Stomach smooth muscle (tissue), 2 donors: ENCODE results near the gene IER3.

ENCODE experiments used
- H3K27ac ChIP-seq: one replicate; pipeline ENCODE4 v1.7.0; 2013; ENCODE audit warnings: mild to moderate bottlenecking, low read length, inconsistent platforms
- H3K27me3 ChIP-seq, 2 donors: one replicate each; pipeline ENCODE4 v1.7.0; 2013; ENCODE audit warnings: low read length in 2 of 2; ENCODE audit not compliant: insufficient read depth in 2 of 2, control insufficient read depth in 1 of 2
- H3K36me3 ChIP-seq, 2 donors: one replicate each; pipeline ENCODE4 v1.7.0; 2013; ENCODE audit warnings: low read length in 2 of 2; ENCODE audit not compliant: control insufficient read depth in 2 of 2, insufficient read depth in 2 of 2
- H3K4me1 ChIP-seq: one replicate; pipeline ENCODE4 v1.7.0; 2013; ENCODE audit warnings: low read length; ENCODE audit not compliant: control insufficient read depth, insufficient read depth
- H3K4me3 ChIP-seq, 2 donors: one replicate each; pipeline ENCODE4 v1.7.0; 2013; ENCODE audit warnings: low read length in 2 of 2
- H3K9ac ChIP-seq, 2 donors: one replicate each; pipeline ENCODE4 v1.7.0; 2013; ENCODE audit warnings: low read length in 2 of 2, mild to moderate bottlenecking in 1 of 2
- H3K9me3 ChIP-seq, 2 donors: one replicate each; pipeline ENCODE4 v1.7.0; 2013; ENCODE audit warnings: low read length in 2 of 2; ENCODE audit not compliant: control insufficient read depth in 2 of 2
- donor health status: healthy.
- donor health status: Pancreatic carcinoma.

Gene IER3

GRCh38 chr6:30779850-30780641, 35.7 kb upstream of the IER3 start:
- H3K4me1 ChIP-seq: peaks cover 38% of the 10 kb centered on the region
- H3K27ac ChIP-seq: peak overlapping the region; percentile 92
- H3K36me3 ChIP-seq: no peaks in the 10 kb centered on the region
- no peaks in the 10 kb centered on the region for H3K9me3 ChIP-seq
- H3K9ac ChIP-seq: peak overlapping the region; percentile 5 to 21
- no peaks in the 10 kb centered on the region for H3K27me3 ChIP-seq
- peak overlapping the region; percentile 9 to 40 for H3K4me3 ChIP-seq

DNA sequence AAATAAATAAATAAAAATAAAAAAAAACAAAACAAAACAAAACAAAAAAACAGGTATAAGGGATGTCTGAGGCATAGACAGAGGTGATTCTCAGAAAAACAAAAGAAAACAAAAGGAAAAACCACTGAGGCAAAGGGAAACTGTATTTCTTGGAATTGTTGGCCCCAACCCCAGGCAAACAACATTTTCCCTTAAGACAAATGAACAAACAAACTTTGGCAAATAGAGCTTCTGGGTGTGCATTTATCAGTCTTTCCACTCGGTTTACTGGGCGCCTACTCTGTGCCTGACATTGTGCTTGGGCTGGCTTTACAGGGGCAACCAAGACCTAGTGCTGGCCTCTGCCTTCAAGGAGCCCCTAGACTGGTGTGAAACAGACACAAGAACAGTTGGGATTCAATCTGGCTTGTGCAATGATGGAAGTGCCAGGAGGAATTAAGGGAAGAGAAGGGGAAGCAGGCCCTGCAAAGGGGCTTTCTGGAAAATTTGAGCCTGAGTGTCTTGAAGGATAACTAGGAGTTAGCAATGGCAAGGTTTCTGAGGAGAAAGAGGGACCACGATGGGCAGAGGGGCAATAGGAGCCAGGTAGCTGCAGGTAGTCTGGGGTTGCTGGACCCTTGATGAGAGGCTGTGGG, 33.8 kb upstream of the IER3 start:
- Histone ChIP-seq H3K27ac (peak overlapping the region; percentile 60), H3K4me1 (peaks cover 43% of the 10 kb centered on the region), H3K36me3 (no peaks in the 10 kb centered on the region), H3K9me3 (no peaks in the 10 kb centered on the region), H3K9ac (no peak overlapping the region), H3K27me3 (no peaks in the 10 kb centered on the region), H3K4me3 (no peak overlapping the region)

- H3K27ac ChIP-seq: no peak overlapping the region
- no peaks in the 10 kb centered on the region for H3K36me3 ChIP-seq
- peaks cover 43% of the 10 kb centered on the region for H3K4me1 ChIP-seq
Measured at GRCh38 chr6:30777155-30777485, 32.8 kb upstream of the IER3 start.

DNA sequence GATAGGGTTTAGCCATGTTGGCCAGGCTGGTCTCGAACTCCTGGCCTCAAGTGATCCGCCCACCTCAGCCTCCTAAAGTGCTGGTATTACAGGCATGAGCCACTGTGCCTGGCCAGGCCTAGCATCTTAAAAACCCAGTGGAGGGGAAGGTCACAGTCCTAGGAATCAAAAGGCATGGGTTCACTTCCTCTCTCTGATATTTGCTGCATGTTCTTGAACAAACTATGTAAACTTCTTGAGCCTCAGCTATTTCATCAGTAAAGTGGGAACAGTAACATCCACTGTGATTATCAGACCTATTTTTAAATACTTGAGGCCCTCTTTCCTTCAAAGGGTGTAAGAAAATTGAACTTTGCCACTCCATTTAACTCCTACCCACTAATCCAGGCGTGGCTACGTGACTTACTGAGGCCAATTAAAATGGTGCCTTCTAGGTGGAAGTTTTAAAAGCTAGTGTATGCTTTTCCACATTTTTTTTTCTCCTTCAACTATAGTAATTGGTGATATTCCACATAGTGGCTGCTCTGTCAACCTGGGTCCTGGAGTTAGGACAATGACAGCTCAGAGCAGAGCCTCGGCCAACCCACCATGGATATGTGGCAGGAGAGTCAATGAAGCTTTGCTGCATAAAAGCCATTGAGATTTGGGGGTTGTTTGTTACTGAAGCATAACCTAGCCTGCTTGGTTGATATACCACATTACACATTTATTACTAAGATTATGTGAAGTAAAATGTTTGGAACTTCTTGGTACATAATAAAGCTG, 32.2 kb upstream of the IER3 start:
- no peaks in the 10 kb centered on the region for H3K36me3 ChIP-seq
- peaks cover 38% of the 10 kb centered on the region for H3K4me1 ChIP-seq
- no peak overlapping the region for H3K27ac ChIP-seq

More at GRCh38 chr6:30777155-30777485, 32.8 kb upstream of the IER3 start:
- Histone ChIP-seq H3K4me3 (no peak overlapping the region), H3K27me3 (no peaks in the 10 kb centered on the region), H3K9me3 (no peaks in the 10 kb centered on the region), H3K9ac (no peak overlapping the region)

GRCh38 chr6:30775104-30775503, 30.8 kb upstream of the IER3 start:
- no peaks in the 10 kb centered on the region for H3K27me3 ChIP-seq
- H3K9ac ChIP-seq: no peak overlapping the region
- H3K4me3 ChIP-seq: no peak overlapping the region
- no peaks in the 10 kb centered on the region for H3K36me3 ChIP-seq
- H3K4me1 ChIP-seq: peaks cover 27% of the 10 kb centered on the region
- H3K27ac ChIP-seq: no peak overlapping the region
- H3K9me3 ChIP-seq: no peaks in the 10 kb centered on the region

More for the DNA sequence above, 32.2 kb upstream of the IER3 start:
- Histone ChIP-seq H3K27me3 (no peaks in the 10 kb centered on the region), H3K9me3 (no peaks in the 10 kb centered on the region), H3K4me3 (no peak overlapping the region), H3K9ac (no peak overlapping the region)

- Histone ChIP-seq H3K4me1 (peaks cover 27% of the 10 kb centered on the region), H3K9me3 (no peaks in the 10 kb centered on the region), H3K4me3 (no peak overlapping the region), H3K36me3 (no peaks in the 10 kb centered on the region), H3K27me3 (no peaks in the 10 kb centered on the region), H3K9ac (no peak overlapping the region), H3K27ac (no peak overlapping the region)
Measured at GRCh38 chr6:30774701-30775100, 30.4 kb upstream of the IER3 start.

DNA sequence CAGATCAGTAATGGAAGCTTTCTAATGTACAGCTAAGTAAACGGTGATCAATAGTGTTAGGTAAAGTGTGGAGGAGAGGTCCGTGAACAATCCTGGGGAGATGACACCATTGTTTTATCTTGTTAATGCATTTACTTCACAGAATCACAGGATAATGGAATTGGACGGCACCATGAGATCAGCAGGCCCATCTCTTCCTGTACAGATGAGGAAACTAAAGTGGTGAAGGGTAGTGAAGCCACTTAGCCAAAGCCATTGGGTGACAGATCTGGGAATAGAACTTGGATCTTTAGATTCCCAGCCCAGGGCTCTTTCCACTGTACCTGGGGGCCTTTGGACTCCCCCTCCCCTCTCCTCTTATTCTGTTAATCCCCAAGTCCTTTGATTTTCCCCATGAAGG, 26.2 kb upstream of the IER3 start:
- Histone ChIP-seq H3K27me3 (no peaks in the 10 kb centered on the region), H3K9me3 (no peaks in the 10 kb centered on the region), H3K27ac (peak overlapping the region; percentile 84)

DNA sequence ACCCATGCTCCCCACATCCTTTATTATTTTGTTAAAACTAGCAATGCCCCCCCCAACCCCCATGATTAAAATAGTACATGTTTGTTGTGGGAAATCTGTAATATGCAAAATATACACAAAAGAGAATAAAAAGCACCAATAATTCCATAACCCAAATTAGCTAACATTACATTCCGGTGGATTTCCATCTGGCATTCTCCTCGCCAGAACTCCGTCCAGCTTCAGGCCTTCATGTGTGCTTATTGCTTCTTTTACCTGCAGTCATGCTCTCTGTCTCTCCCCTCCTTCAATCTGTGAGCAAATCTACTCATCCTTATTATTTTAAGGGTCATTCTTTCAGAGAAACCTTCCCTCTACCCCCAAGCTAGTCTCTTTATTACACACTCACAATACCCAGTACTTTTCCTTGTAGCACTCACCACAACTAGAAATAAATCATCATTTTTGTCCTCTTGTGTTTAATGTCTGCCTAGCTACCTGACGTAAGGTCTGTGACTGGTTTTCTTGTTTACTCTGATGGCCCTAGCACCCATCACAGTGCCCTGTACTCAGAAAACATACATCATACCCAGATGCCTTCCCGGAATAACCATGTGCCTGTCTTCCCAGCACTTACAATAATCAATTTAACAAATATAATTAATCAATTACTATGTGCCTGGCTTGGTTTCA, 25.6 kb upstream of the IER3 start:
- Histone ChIP-seq H3K27ac (peak overlapping the region; percentile 84), H3K27me3 (no peaks in the 10 kb centered on the region)

More for the DNA sequence above, 26.2 kb upstream of the IER3 start:
- H3K9ac ChIP-seq: peak overlapping the region in 1 of 2 donors; percentile 50
- H3K4me3 ChIP-seq: no peak overlapping the region
- peaks cover 27% of the 10 kb centered on the region for H3K4me1 ChIP-seq
- no peaks in the 10 kb centered on the region for H3K36me3 ChIP-seq

GRCh38 chr6:30769088-30769852, 24.9 kb upstream of the IER3 start:
- H3K36me3 ChIP-seq: no peaks in the 10 kb centered on the region
- H3K27ac ChIP-seq: peak overlapping the region; percentile 84
- H3K9me3 ChIP-seq: no peaks in the 10 kb centered on the region
- H3K4me1 ChIP-seq: peaks cover 21% of the 10 kb centered on the region
- H3K27me3 ChIP-seq: no peaks in the 10 kb centered on the region
- peak overlapping the region; percentile 15 to 18 for H3K4me3 ChIP-seq
- peak overlapping the region; percentile 51 to 58 for H3K9ac ChIP-seq

More for the DNA sequence above, 25.6 kb upstream of the IER3 start:
- no peak overlapping the region for H3K4me3 ChIP-seq
- no peaks in the 10 kb centered on the region for H3K9me3 ChIP-seq
- peak overlapping the region in 1 of 2 donors; percentile 50 for H3K9ac ChIP-seq
- peaks cover 23% of the 10 kb centered on the region for H3K4me1 ChIP-seq
- H3K36me3 ChIP-seq: no peaks in the 10 kb centered on the region

- Histone ChIP-seq H3K4me3 (peak overlapping the region in 1 of 2 donors; percentile 15), H3K4me1 (peaks cover 27% of the 10 kb centered on the region), H3K36me3 (no peaks in the 10 kb centered on the region), H3K27ac (peak overlapping the region; percentile 84), H3K9ac (peak overlapping the region; percentile 42 to 58), H3K27me3 (no peaks in the 10 kb centered on the region), H3K9me3 (no peaks in the 10 kb centered on the region)
Measured at GRCh38 chr6:30768634-30769087, 24.3 kb upstream of the IER3 start.
